HEK293 (cell line): ENCODE results near the gene TEX12.

Experiments used
- CTCF ChIA-PET: fragments of 350-600 bp; formaldehyde crosslinking; extraction: SDS; loops from one replicate; lab custom pipeline; 2021; ENCODE audit warnings: antibody characterized with exemption; lab: Yijun Ruan, JAX
- POLR2A ChIA-PET: fragments of 300-600 bp; formaldehyde crosslinking; extraction: SDS; loops from one replicate; lab custom pipeline; 2020; ENCODE audit warnings: antibody characterized with exemption, inconsistent platforms; lab: Yijun Ruan, JAX
- H3K27ac ChIP-seq: fragments of 200-500 bp; sonication (Bioruptor generic); 2 replicates; pipeline ENCODE4 v1.5.1; 2014; ENCODE audit warnings: low read depth, low read length, control low read depth, inconsistent platforms; ENCODE audit errors: extremely low read depth
- H3K36me3 ChIP-seq, 2 experiments: fragments of 200-500 bp in 1 of 2; sonication (Bioruptor generic) in 1 of 2; 1 replicate in 1 of 2; 2 replicates in 1 of 2; pipeline ENCODE4 v1.5.1; 2014 to 2017; ENCODE audit warnings: inconsistent platforms in 2 of 2, low read length in 2 of 2; ENCODE audit not compliant: control insufficient read depth in 2 of 2, insufficient read depth in 1 of 2
- H3K4me1 ChIP-seq: fragments of 200-500 bp; sonication (Bioruptor generic); 2 replicates; pipeline ENCODE4 v1.5.1; 2014; ENCODE audit warnings: mild to moderate bottlenecking, low read length, inconsistent platforms; ENCODE audit not compliant: control insufficient read depth, insufficient read depth
- H3K4me3 ChIP-seq: 2 replicates; pipeline ENCODE4 v1.5.1; 2011; ENCODE audit warnings: low read depth, mild to moderate bottlenecking, control low read depth, low read length, moderate library complexity
- H3K9me3 ChIP-seq: fragments of 200-500 bp; sonication (Bioruptor generic); 2 replicates; pipeline ENCODE4 v1.5.1; 2014; ENCODE audit warnings: low read depth, low read length, inconsistent platforms; ENCODE audit not compliant: control insufficient read depth, insufficient read depth
- MEIS1 ChIP-seq: sonication (generic); formaldehyde crosslinking; IDR thresholded peaks from 2 replicates; pipeline ENCODE4 v1.8.1; 2022; ENCODE audit warnings: missing genetic modification reagents, mild to moderate bottlenecking, borderline replicate concordance
- PATZ1 ChIP-seq: fragments of 450-650 bp; formaldehyde crosslinking; IDR thresholded peaks from 2 replicates; pipeline ENCODE4 v1.5.1; 2016; ENCODE audit warnings: missing biosample characterization, missing genetic modification characterization
- PRDM1 ChIP-seq: fragments of 450-650 bp; formaldehyde crosslinking; IDR thresholded peaks from 2 replicates; pipeline ENCODE4; 2016; ENCODE audit warnings: missing biosample characterization, missing genetic modification characterization
- SETDB1 ChIP-seq: IDR thresholded peaks from one replicate; pipeline ENCODE4 v1.6.1; 2017; ENCODE audit warnings: mild to moderate bottlenecking, low read length, moderate library complexity, mixed read lengths; ENCODE audit not compliant: insufficient read length
- ZBTB49 ChIP-seq: fragments of 450-650 bp; formaldehyde crosslinking; IDR thresholded peaks from 2 replicates; pipeline ENCODE4 v1.5.1; 2016; ENCODE audit warnings: missing biosample characterization, missing genetic modification characterization, low read depth
- ZFP69B ChIP-seq: fragments of 450-650 bp; formaldehyde crosslinking; IDR thresholded peaks from 2 replicates; pipeline ENCODE4 v1.5.1; 2016; ENCODE audit warnings: missing biosample characterization, missing genetic modification characterization
- ZNF132 ChIP-seq: fragments of 450-650 bp; formaldehyde crosslinking; IDR thresholded peaks from 2 replicates; pipeline ENCODE4 v1.5.1; 2017; ENCODE audit warnings: missing biosample characterization, missing genetic modification characterization, borderline replicate concordance
- ZNF146 ChIP-seq: fragments of 450-650 bp; formaldehyde crosslinking; IDR thresholded peaks from 2 replicates; pipeline ENCODE4 v1.5.1; 2016; ENCODE audit warnings: missing biosample characterization, missing genetic modification characterization
- ZNF175 ChIP-seq: fragments of 450-650 bp; formaldehyde crosslinking; IDR thresholded peaks from 2 replicates; pipeline ENCODE4 v1.5.1; 2016; ENCODE audit warnings: missing biosample characterization, missing genetic modification characterization
- ZNF221 ChIP-seq: fragments of 450-650 bp; formaldehyde crosslinking; IDR thresholded peaks from 2 replicates; pipeline ENCODE4 v1.5.1; 2017; ENCODE audit warnings: missing biosample characterization, missing genetic modification characterization, borderline replicate concordance
- ZNF266 ChIP-seq: fragments of 450-650 bp; formaldehyde crosslinking; IDR thresholded peaks from 2 replicates; pipeline ENCODE4 v1.5.1; 2016; ENCODE audit warnings: missing biosample characterization, missing genetic modification characterization, low read depth
- ZNF544 ChIP-seq: fragments of 450-650 bp; formaldehyde crosslinking; IDR thresholded peaks from 2 replicates; pipeline ENCODE4 v1.5.0; 2017; ENCODE audit warnings: missing biosample characterization, missing genetic modification characterization
- ZNF837 ChIP-seq: fragments of 450-650 bp; formaldehyde crosslinking; IDR thresholded peaks from 2 replicates; pipeline ENCODE4 v1.5.1; 2016; ENCODE audit warnings: missing biosample characterization, missing genetic modification characterization
- TF ChIP-seq, protein P1 (sequence below): fragments of 450-650 bp; formaldehyde crosslinking; IDR thresholded peaks from 2 replicates; pipeline ENCODE4 v1.5.1; 2016; ENCODE audit warnings: missing biosample characterization, missing genetic modification characterization, borderline replicate concordance

TEX12 gene

GRCh38 chr11:112212710-112213109 lies 45.5 kb downstream of the TEX12 start:
- Histone ChIP-seq H3K9me3 (no peaks in the 10 kb centered on the region), H3K36me3 (no peaks in the 10 kb centered on the region), H3K4me3 (no peak overlapping the region), H3K4me1 (no peaks in the 10 kb centered on the region), H3K27ac (no peak overlapping the region)
- CTCF ChIA-PET, result interaction anchor here (19.0 kb wide), 1 partner anchor 71 kb away, joined by 308 read pairs; no protein-coding TSS in a partner anchor
- TF ChIP-seq SETDB1, result no peak
- no peak for TF ChIP-seq ZNF544 (tag by site-specific recombination)
- TF ChIP-seq ZBTB49 (tag by site-specific recombination), result no peak
- TF ChIP-seq, protein P1, sequence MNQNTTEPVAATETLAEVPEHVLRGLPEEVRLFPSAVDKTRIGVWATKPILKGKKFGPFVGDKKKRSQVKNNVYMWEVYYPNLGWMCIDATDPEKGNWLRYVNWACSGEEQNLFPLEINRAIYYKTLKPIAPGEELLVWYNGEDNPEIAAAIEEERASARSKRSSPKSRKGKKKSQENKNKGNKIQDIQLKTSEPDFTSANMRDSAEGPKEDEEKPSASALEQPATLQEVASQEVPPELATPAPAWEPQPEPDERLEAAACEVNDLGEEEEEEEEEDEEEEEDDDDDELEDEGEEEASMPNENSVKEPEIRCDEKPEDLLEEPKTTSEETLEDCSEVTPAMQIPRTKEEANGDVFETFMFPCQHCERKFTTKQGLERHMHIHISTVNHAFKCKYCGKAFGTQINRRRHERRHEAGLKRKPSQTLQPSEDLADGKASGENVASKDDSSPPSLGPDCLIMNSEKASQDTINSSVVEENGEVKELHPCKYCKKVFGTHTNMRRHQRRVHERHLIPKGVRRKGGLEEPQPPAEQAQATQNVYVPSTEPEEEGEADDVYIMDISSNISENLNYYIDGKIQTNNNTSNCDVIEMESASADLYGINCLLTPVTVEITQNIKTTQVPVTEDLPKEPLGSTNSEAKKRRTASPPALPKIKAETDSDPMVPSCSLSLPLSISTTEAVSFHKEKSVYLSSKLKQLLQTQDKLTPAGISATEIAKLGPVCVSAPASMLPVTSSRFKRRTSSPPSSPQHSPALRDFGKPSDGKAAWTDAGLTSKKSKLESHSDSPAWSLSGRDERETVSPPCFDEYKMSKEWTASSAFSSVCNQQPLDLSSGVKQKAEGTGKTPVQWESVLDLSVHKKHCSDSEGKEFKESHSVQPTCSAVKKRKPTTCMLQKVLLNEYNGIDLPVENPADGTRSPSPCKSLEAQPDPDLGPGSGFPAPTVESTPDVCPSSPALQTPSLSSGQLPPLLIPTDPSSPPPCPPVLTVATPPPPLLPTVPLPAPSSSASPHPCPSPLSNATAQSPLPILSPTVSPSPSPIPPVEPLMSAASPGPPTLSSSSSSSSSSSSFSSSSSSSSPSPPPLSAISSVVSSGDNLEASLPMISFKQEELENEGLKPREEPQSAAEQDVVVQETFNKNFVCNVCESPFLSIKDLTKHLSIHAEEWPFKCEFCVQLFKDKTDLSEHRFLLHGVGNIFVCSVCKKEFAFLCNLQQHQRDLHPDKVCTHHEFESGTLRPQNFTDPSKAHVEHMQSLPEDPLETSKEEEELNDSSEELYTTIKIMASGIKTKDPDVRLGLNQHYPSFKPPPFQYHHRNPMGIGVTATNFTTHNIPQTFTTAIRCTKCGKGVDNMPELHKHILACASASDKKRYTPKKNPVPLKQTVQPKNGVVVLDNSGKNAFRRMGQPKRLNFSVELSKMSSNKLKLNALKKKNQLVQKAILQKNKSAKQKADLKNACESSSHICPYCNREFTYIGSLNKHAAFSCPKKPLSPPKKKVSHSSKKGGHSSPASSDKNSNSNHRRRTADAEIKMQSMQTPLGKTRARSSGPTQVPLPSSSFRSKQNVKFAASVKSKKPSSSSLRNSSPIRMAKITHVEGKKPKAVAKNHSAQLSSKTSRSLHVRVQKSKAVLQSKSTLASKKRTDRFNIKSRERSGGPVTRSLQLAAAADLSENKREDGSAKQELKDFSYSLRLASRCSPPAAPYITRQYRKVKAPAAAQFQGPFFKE (tag by site-specific recombination), result no peak
- TF ChIP-seq ZNF221 (tag by site-specific recombination), result no peak
- TF ChIP-seq ZNF266, result no peak
- TF ChIP-seq ZNF175 (tag by site-specific recombination), result no peak
- TF ChIP-seq MEIS1 (CRISPR knock-in tag), result no peak
- no peak for TF ChIP-seq ZNF146
- TF ChIP-seq, all 188 proteins: peak for 0
- POLR2A ChIA-PET, result no interaction called here

DNA sequence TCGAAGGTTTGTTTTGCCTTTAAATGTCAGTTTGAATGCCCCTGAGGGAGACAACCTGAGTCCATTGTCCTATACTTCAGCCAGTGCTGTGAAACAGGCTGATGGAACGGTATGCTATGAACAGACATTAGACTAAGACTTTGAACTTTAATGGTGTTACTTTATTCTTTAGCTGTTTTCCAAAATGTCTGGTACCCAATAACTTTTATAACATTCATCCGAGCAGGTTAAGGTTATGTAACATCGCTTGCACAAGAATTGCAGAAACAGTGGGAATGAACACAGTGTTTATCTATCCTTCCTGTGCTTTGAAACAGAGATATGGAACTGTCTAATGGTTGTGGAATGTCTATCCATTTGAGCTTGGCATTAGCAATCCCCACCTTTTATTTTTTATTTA lies 46.6 kb downstream of the TEX12 start:
- Histone ChIP-seq H3K9me3 (no peaks in the 10 kb centered on the region), H3K36me3 (no peaks in the 10 kb centered on the region), H3K4me1 (no peaks in the 10 kb centered on the region), H3K4me3 (no peak overlapping the region), H3K27ac (no peak overlapping the region)
- CTCF ChIA-PET, result interaction anchor here (0.7 to 19.0 kb wide), 2 partner anchors 70 to 100 kb away, joined by 3 to 308 read pairs; no protein-coding TSS in a partner anchor
- POLR2A ChIA-PET, result no interaction called here
- TF ChIP-seq ZNF132 (tag by site-specific recombination), result no peak
- TF ChIP-seq PATZ1 (tag by site-specific recombination), result no peak
- TF ChIP-seq ZFP69B (tag by site-specific recombination), result no peak
- TF ChIP-seq ZNF837, result no peak
- TF ChIP-seq PRDM1 (tag by site-specific recombination), result no peak
